HUES6 (cell line): ENCODE measurements around the gene DIRAS1.

Source experiments
- H3K27ac ChIP-seq: 2 replicates; pipeline ENCODE4 v1.7.0; 2013; ENCODE audit warnings: low read depth, mild to moderate bottlenecking, low read length, inconsistent platforms
- H3K27me3 ChIP-seq: 2 replicates; pipeline ENCODE4 v1.6.1; 2013; ENCODE audit warnings: low read length; ENCODE audit not compliant: control insufficient read depth, insufficient read depth
- H3K36me3 ChIP-seq: 2 replicates; pipeline ENCODE4 v1.6.1; 2013; ENCODE audit warnings: low read length; ENCODE audit not compliant: control insufficient read depth, insufficient read depth
- H3K4me1 ChIP-seq: 2 replicates; pipeline ENCODE4 v1.6.1; 2013; ENCODE audit warnings: low read length; ENCODE audit not compliant: control insufficient read depth, insufficient read depth
- H3K4me3 ChIP-seq: 2 replicates; pipeline ENCODE4 v1.5.1; 2013; ENCODE audit warnings: low read depth, low read length
- H3K9ac ChIP-seq: one replicate; pipeline ENCODE4 v1.6.1; 2013; ENCODE audit warnings: mild to moderate bottlenecking, low read length
- H3K9me3 ChIP-seq: 2 replicates; pipeline ENCODE4 v1.6.1; 2013; ENCODE audit warnings: low read depth, low read length; ENCODE audit not compliant: control insufficient read depth, insufficient read depth

The DIRAS1 gene

DNA sequence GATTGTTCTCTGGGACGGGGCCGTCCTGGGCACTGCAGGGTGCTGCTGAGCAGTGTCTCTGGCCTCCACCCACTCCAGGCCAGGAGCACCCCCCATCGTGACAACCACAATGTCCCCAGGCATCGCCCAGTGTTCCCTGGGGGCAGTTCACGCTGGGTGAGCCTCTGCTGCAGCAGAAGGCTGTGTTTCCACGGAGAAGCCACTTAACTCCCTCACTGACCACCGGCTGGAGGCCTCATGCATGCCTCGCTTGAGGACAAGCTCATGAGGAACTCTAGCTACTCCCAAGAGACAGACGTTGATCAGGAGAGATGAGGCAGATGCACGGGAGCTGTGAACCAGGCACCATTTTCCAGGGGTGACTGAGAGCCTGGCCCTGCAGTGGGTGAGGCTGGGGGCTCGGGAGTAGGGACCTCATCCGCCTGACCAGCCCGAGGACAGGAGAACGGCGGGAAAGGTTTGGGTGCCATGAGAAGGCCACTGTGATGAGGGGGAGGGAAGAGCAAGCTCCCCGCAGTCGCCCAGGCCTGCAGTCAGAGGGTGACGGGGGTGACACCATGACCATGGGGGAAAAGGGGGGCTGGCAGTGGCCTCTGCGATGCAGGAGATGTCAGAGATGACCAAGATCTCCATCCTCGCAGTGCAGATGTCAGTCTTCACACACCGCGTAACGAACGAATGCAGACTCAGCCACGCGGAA lies 13.6 kb upstream of the DIRAS1 start:
- no peak overlapping the region for H3K27ac ChIP-seq
- no peaks in the 10 kb centered on the region for H3K27me3 ChIP-seq
- H3K36me3 ChIP-seq, result peaks cover 42% of the 10 kb centered on the region
- H3K4me1 ChIP-seq, result peaks cover 3% of the 10 kb centered on the region; the same call in 1 of the 2 replicates
- H3K4me3 ChIP-seq, result no peak overlapping the region
- no peak overlapping the region for H3K9ac ChIP-seq
- peaks cover 10% of the 10 kb centered on the region for H3K9me3 ChIP-seq

DNA sequence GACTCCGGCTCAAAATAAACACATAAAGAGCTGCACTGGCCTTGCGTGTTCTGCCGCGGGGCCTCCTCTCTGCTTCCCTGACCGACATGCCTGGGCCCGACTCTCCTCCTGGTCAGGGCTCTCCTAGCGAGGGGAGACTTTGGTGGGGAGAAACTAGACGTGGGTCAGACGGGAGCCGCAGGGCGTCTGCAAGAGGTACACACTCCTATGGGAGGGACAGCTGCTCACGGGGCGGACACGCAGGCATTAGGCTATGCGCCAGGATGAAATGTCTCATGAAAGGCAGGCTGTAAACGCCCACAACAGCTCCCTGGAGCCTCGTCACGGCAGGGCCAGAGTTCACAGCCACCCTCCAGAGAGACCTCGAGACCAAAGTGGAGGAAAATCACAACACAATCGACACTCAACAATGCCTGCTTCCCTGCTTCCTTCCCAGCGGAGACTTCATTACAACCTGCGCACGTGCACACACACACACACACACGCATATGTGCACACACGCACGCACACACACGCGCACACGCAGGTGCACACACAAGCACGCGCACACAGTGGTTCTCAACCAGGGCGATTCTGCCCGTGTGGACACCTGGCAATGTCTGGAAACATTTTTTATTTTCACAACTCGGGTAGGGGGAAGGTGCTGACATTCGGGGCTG lies 12.9 kb upstream of the DIRAS1 start:
- Histone ChIP-seq H3K36me3 (peaks cover 42% of the 10 kb centered on the region), H3K9ac (no peak overlapping the region), H3K4me3 (no peak overlapping the region), H3K27me3 (no peaks in the 10 kb centered on the region), H3K27ac (no peak overlapping the region), H3K4me1 (peaks cover under 1% of the 10 kb centered on the region; the same call in 1 of the 2 replicates), H3K9me3 (peaks cover 10% of the 10 kb centered on the region)

DNA sequence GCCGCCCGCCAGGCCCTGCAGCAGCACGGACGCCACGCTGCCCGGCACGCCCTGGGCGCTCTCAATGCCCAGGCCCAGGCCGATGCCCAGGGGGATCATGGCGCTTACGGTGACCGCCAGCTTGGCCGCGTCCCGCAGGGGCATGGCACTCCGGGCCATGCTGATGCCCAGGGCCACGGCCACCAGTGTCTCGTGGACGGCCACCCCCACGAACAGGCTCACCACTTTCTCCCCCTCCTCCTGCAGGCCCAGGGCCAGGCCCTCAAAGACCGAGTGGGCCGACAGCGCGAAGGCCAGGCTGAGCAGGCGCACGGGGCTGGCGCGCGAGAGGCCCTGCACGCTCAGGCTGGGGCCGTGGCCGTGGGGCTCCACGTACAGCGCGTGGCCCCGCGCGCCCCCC lies 11.7 kb upstream of the DIRAS1 start:
- Histone ChIP-seq H3K4me1 (no peaks in the 10 kb centered on the region), H3K36me3 (peaks cover 42% of the 10 kb centered on the region), H3K27me3 (no peaks in the 10 kb centered on the region; the same call in 1 of the 2 replicates), H3K4me3 (no peak overlapping the region), H3K27ac (no peak overlapping the region), H3K9ac (no peak overlapping the region), H3K9me3 (peaks cover 10% of the 10 kb centered on the region)

DNA sequence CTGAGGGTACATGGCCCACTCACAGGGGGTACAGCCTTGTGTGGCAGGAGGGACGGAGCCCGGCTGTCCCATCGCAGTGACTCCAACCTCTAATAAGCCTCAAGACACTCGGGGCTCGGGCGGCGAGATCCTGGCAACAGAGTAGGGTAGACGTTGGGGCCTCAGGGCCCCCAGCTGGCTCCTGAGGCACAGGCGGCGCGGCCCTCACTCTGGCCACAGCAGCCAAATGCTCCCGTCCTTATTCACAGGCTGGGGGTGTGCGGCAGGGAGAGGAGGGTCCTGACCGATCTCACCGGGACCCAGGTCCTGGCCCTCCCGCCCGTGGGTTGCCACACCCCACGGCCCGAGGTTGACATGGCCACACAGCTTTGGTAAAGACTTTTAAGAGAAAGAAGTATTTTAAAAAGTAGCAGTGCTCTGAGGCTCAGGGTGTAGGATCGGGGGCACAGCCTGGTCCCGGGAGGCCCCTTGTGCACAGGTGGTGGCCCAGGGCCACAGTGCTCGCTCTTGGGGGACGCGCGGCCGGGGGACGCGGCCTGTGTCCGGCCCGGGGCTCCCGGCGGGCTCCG lies 11.1 kb upstream of the DIRAS1 start:
- peaks cover 42% of the 10 kb centered on the region for H3K36me3 ChIP-seq

DNA sequence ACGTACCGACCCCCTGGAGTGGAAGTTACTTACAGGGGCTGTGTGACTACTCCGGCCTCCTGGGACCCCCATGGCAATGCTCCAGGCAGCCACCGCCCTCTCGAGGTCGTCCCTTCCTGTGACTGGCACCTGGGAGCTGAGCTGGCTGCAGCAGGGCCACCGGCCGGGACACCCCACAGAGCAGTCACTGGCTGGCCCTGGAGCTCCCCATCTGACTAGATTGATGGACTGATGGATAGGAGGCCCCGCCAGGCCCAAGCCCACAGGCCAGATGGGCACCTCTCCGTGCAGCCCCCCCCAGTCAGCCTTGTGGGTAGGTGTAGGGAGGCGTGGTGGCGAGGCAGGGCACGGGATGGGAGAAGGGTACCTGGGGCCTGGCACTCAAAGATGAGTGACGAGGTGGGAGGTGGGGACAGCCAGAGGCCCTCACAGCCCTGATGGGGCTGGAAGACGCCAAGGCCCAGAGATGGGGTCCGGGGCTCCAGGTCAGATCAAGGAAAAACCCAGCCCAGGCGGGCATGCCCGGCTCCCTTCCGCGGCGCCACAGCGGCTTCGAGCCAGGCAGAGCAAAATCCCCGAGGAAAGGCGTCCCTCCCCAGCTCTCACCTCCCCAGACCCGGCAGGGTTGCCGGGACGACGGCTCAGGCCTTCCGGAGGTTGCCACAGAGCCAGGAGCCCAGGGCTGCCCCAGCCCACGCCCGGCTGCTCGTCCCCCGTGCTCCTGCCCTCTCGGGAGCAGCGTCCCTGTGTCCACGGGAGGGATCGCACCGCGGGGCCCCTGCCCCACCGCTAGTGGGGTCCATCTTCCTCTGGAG lies 10.2 kb upstream of the DIRAS1 start:
- Histone ChIP-seq H3K36me3 (peaks cover 34% of the 10 kb centered on the region), H3K4me3 (no peak overlapping the region), H3K4me1 (peaks cover 10% of the 10 kb centered on the region), H3K27ac (no peak overlapping the region), H3K27me3 (peaks cover 12% of the 10 kb centered on the region; the same call in 1 of the 2 replicates), H3K9me3 (peaks cover 3% of the 10 kb centered on the region; the same call in 1 of the 2 replicates), H3K9ac (no peak overlapping the region)

More for the DNA sequence above, 11.1 kb upstream of the DIRAS1 start:
- Histone ChIP-seq H3K27me3 (peaks cover 4% of the 10 kb centered on the region; the same call in 1 of the 2 replicates), H3K9me3 (peaks cover 10% of the 10 kb centered on the region), H3K9ac (no peak overlapping the region), H3K4me3 (no peak overlapping the region), H3K27ac (no peak overlapping the region), H3K4me1 (peaks cover 4% of the 10 kb centered on the region)

DNA sequence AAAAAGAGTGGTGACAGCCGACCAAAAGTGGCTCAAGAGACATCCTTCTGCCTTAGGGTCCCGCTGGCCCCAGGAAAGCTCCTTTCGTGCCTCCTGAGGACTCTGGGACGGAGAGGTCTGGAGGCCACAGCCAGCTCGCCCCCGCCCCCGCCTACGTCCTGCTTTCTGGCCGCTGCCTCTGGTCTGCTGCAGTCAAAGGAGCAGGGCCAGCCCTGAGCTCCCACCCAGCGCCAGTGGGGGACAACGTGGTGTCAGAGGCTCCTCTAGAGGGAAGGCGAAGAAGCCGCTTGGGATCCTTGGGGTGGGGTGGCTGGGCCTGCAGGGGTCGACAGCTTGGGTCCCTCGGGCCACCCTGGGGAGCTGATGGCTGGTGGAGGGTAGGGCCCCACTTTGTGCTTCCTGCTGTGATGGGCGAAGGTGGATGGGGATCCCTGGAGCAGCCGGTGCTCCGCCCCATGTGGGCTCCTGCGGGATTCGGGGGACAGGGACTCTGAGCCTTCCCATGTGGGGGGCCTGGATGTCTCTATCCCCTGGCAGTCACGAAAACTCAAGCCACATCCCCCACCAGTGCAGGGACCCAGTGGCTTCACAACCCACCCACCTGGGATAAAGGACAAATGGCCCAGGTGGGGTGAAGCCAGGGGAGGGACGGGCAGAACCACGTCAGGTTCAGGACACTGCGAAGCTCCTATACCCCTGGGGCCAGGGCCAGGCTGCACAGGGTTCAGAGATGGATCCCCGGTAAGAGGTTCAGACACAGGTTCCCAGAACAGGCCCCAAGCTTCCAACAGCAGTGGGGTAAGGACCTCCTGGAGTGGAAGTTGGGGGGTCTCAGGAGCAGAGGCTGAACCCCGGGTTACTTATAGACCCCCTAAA lies 9.0 kb upstream of the DIRAS1 start:
- peaks cover 12% of the 10 kb centered on the region; the same call in 1 of the 2 replicates for H3K27me3 ChIP-seq
- H3K4me1 ChIP-seq, result peaks cover 10% of the 10 kb centered on the region
- no peaks in the 10 kb centered on the region for H3K9me3 ChIP-seq
- no peak overlapping the region for H3K9ac ChIP-seq
- H3K27ac ChIP-seq, result no peak overlapping the region
- no peak overlapping the region for H3K4me3 ChIP-seq
- H3K36me3 ChIP-seq, result peaks cover 22% of the 10 kb centered on the region

DNA sequence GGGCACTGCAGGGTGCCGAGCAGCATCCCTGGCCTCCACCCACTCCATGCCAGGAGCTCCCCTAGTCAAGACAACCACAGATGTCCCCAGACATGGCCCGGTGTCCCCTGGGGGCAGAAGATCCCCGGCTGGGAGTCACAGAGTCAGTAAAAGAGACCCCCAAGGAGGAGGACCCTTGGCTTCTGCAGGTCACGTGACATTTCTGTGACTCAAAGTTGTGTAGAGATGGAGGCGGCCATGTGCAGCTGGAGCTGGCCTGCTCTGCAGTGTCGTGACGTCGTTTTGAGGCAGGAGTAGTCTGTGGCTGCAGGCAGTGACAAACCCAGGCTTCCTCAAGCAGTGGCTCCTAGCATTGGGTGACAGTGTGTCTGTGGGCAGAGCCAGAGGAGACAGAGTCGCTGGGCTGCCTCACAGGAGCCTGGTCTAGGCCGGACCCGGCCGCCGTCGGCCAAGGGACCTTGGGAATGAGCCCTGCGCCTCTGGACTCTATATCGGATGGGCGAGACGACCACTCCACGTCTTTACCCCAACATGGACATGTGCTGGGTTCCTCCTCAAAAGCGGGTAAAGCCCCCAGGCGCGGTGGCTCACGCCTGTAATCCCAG lies 7.7 kb upstream of the DIRAS1 start:
- no peak overlapping the region for H3K9ac ChIP-seq
- peaks cover 10% of the 10 kb centered on the region for H3K4me1 ChIP-seq
- no peak overlapping the region for H3K27ac ChIP-seq
- H3K4me3 ChIP-seq, result no peak overlapping the region
- peaks cover 12% of the 10 kb centered on the region; the same call in 1 of the 2 replicates for H3K27me3 ChIP-seq
- H3K36me3 ChIP-seq, result peaks cover 10% of the 10 kb centered on the region
- H3K9me3 ChIP-seq, result no peaks in the 10 kb centered on the region

DNA sequence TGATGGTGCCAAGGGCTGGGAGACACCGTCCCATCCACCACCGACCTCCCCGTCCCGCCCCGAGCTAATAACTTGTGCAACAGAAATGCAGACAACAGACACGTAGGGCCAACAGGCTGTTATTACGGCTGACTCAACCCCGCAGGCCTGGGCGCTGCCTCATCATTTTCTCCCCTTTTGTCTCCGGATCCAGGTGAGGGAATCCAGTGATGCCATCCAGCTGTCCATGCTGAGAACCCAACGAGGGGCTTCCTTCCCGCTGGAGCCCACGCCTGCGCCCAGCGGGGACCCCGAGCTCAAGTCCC lies 6.4 kb upstream of the DIRAS1 start:
- peaks cover 16% of the 10 kb centered on the region for H3K27me3 ChIP-seq
- peaks cover 13% of the 10 kb centered on the region for H3K4me1 ChIP-seq
- H3K9me3 ChIP-seq, result no peaks in the 10 kb centered on the region
- H3K4me3 ChIP-seq, result no peak overlapping the region
- no peak overlapping the region for H3K9ac ChIP-seq
- H3K36me3 ChIP-seq, result peaks cover under 1% of the 10 kb centered on the region
- H3K27ac ChIP-seq, result no peak overlapping the region

DNA sequence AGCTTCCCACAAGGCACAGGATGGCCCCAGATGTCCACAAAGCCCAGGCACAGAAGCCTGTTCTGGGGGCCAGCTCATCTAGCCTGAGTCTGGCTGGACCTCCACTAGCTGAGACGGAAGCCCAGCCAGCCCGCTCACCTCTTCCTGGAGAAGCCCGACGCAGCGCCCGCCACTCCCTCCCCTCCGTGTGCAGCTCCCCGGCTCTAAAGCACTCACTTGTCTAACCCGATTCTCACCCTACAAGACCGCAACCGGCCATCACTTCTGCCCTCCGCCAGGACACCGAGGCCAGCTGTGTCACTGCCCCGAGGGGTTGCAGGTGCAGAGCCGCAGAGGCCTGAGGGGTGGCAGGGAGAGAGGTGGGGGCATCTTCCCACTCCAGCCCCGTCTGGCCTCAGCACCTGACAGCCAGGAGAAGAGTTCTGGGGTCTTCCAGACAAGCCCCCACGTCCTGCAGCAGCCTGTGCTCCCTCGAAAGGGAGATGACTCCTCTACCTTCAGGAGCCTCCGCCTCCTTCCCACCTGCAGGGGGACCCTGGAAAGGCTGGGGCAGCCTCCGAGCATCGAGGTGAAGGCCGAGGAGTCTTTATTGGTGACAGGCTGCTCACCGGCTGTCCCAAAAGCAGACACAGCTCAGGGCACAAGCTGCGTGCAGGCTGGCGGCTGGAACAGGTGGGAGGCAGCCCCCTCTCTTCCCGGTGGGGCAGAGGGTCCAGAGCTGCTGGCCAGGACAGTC lies 5.9 kb upstream of the DIRAS1 start:
- H3K36me3 ChIP-seq, result no peaks in the 10 kb centered on the region
- H3K9ac ChIP-seq, result peak overlapping the region; percentile 26
- H3K27ac ChIP-seq, result no peak overlapping the region
- H3K4me1 ChIP-seq, result peaks cover 13% of the 10 kb centered on the region
- 0 out of 2 replicates have a peak overlapping the region, but pooled peaks have one; percentile 3 for H3K4me3 ChIP-seq
- peaks cover 21% of the 10 kb centered on the region for H3K27me3 ChIP-seq
- H3K9me3 ChIP-seq, result no peaks in the 10 kb centered on the region
